Naive thymus-derived CD8-positive, alpha-beta T cell (primary cell): ENCODE results near the gene ADIPOQ. TPM values are rescaled to one million over a fixed set of nuclear protein-coding genes. Genes with fewer than 3 reads are reported as not detected.
"Not testable (repeated sequence)": the region's sequence is repeated elsewhere in the genome, so short reads cannot be mapped to it uniquely, and the experiment has no call there.

ENCODE experiments used
- ATAC-seq, 2 donors: fragments of 150-1000 bp; cut with Tn5 transposase in 1 of 2; sonication (Bioruptor Pico), chemical (Tn5 transposase) in 1 of 2; 1 replicate in 1 of 2; 2 replicates in 1 of 2; pipeline ENCODE4 v1.10.0; 2021; ENCODE audit warnings: mild to moderate bottlenecking in 2 of 2, moderate library complexity in 2 of 2
- POLR2A ChIA-PET: fragments of 350-600 bp; sonication (Branson Sonifier 250); formaldehyde crosslinking; loops from one replicate; lab custom pipeline; 2021; ENCODE audit warnings: antibody characterized with exemption; lab: Charles Lee
- DNase-seq, 10 donors: peaks; one replicate each; pipeline versions ENCODE4 v3.0.0 to v3.0.0-alpha.2; 2020 to 2022
- H3K27ac Mint-ChIP-seq, 10 donors: one replicate each; pipeline ENCODE4 v1.8.0; 2020 to 2022; ENCODE audit warnings: mild to moderate bottlenecking in 10 of 10, mixed read lengths in 10 of 10, moderate library complexity in 4 of 10, inconsistent platforms in 1 of 10
- H3K27me3 Mint-ChIP-seq, 5 donors: one replicate each; pipeline ENCODE4 v1.8.0; 2021 to 2022; ENCODE audit warnings: mixed read lengths in 5 of 5
- H3K36me3 Mint-ChIP-seq, 3 donors: one replicate each; pipeline ENCODE4 v1.8.0; 2020 to 2022; ENCODE audit warnings: mixed read lengths in 3 of 3, mild to moderate bottlenecking in 2 of 3, inconsistent platforms in 1 of 3
- H3K4me1 Mint-ChIP-seq, 4 donors: one replicate each; pipeline ENCODE4 v1.8.0; 2021 to 2022; ENCODE audit warnings: mixed read lengths in 4 of 4
- H3K4me3 Mint-ChIP-seq, 10 donors: one replicate each; pipeline ENCODE4 v1.8.0; 2020 to 2022; ENCODE audit warnings: mild to moderate bottlenecking in 10 of 10, mixed read lengths in 10 of 10, moderate library complexity in 6 of 10, inconsistent platforms in 1 of 10
- H3K9me3 Mint-ChIP-seq, 9 donors: one replicate each; pipeline ENCODE4 v1.8.0; 2020 to 2022; ENCODE audit warnings: mixed read lengths in 9 of 9, mild to moderate bottlenecking in 3 of 9, inconsistent platforms in 1 of 9, moderate library complexity in 1 of 9
- polyA plus RNA-seq, 3 donors: library from polyadenylated mRNA; unstranded; fragments of 300-500 nt; fragmentation: Illumina TruSeq; gene quantifications; one replicate each; pipeline ENCODE4 v1.2.3, GENCODE V29; 2021
- total RNA-seq, 8 experiments: library from RNA in 2 of 8; stranded (reverse) in 2 of 8; gene quantifications; one replicate each; pipeline ENCODE4 v1.2.3 and lab custom pipeline; 2021 to 2026

The ADIPOQ gene
- total and polyA plus RNA-seq, 5 experiments from 2014 or later = not detected

DNA sequence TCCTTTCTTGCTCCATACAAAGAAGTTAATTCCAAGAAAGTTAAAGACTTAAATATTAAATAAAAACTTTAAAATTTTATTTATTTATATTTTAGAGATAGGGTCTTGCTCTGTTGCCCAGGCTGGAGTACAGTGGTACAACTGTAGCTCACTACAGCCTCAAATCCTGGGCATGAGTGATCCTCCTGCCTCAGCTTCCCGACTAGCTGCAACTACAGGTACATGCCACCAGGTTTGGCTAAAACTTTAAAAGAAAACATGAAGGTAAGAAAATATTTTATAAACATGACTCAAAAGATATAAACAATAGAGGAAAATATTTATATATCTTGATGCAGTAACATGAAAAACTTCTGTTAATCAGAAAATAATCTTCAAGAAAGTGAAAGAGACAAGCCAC lies 33.2 kb downstream of the ADIPOQ start:
- Mint-ChIP-seq H3K36me3 (no peaks in the 10 kb centered on the region), H3K4me3 (no peak overlapping the region), H3K4me1 (peaks cover 15 to 23% (median 23%) of the 10 kb centered on the region in 4 donors), H3K27ac (no peak overlapping the region), H3K27me3 (no peaks in the 10 kb centered on the region), H3K9me3 (peaks cover 0 to 4% (median 0%) of the 10 kb centered on the region in 9 donors)
- ATAC-seq = no peak
- POLR2A ChIA-PET = no interaction called here
- no peak for DNase-seq

DNA sequence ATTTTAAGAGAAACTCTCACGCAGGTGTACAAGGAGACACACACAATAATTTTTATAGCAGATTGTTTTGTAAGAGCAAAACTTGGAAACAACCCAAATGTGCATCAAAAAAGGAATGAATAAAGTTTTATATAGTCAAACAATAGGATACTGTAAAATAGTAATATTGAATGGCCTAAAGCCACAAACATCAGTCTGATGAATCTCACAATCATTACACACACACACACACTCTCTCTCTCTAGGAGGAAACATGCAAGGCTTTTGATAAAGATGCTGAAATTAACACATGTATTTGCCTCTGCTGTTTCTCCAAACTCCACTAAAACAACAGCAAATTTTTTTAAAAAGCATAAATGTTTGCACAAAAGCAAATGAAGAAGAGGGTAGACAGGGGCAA lies 37.3 kb downstream of the ADIPOQ start:
- peak overlapping the region in 1 of 10 donors; percentile 70 for H3K27ac Mint-ChIP-seq
- no peak overlapping the region for H3K4me3 Mint-ChIP-seq
- POLR2A ChIA-PET = interaction anchor here (1.4 to 1.6 kb wide), 2 partner anchors 23 to 29 kb away, joined by 3 to 5 read pairs; no protein-coding TSS in a partner anchor
- DNase-seq (no peak), ATAC-seq (no peak)
- no peaks in the 10 kb centered on the region for H3K36me3 Mint-ChIP-seq
- H3K27me3 Mint-ChIP-seq = no peaks in the 10 kb centered on the region
- H3K4me1 Mint-ChIP-seq = peaks cover 8 to 31% (median 26%) of the 10 kb centered on the region in 4 donors
- peaks cover 0 to 4% (median 0%) of the 10 kb centered on the region in 9 donors for H3K9me3 Mint-ChIP-seq

- H3K4me3 Mint-ChIP-seq = peak overlapping the region in 3 of 10 donors; percentile 1 to 49 (median 1)
- H3K27ac Mint-ChIP-seq = peak overlapping the region in 8 of 10 donors; percentile 17 to 74 (median 60)
- no peaks in the 10 kb centered on the region for H3K27me3 Mint-ChIP-seq
- DNase-seq (no peak), ATAC-seq (no peak)
- POLR2A ChIA-PET = interaction anchor here (0.9 to 1.6 kb wide), 2 partner anchors 29 to 147 kb away, joined by 3 to 5 read pairs; no protein-coding TSS in a partner anchor
- H3K9me3 Mint-ChIP-seq = peaks cover 0 to 4% (median 0%) of the 10 kb centered on the region in 9 donors
- peaks cover 8 to 31% (median 26%) of the 10 kb centered on the region in 4 donors for H3K4me1 Mint-ChIP-seq
- no peaks in the 10 kb centered on the region for H3K36me3 Mint-ChIP-seq
Observed at GRCh38 chr3:186880406-186880805, 37.9 kb downstream of the ADIPOQ start.

GRCh38 chr3:186882150-186882524 lies 39.6 kb downstream of the ADIPOQ start:
- H3K27ac Mint-ChIP-seq = peak overlapping the region in 4 of 10 donors; percentile 2 to 24 (median 8)
- no peak for ATAC-seq
- POLR2A ChIA-PET = interaction anchor here (1.0 kb wide), 1 partner anchor 257 kb away, joined by 3 read pairs; the partner anchor contains the start of gene RPL39L

DNA sequence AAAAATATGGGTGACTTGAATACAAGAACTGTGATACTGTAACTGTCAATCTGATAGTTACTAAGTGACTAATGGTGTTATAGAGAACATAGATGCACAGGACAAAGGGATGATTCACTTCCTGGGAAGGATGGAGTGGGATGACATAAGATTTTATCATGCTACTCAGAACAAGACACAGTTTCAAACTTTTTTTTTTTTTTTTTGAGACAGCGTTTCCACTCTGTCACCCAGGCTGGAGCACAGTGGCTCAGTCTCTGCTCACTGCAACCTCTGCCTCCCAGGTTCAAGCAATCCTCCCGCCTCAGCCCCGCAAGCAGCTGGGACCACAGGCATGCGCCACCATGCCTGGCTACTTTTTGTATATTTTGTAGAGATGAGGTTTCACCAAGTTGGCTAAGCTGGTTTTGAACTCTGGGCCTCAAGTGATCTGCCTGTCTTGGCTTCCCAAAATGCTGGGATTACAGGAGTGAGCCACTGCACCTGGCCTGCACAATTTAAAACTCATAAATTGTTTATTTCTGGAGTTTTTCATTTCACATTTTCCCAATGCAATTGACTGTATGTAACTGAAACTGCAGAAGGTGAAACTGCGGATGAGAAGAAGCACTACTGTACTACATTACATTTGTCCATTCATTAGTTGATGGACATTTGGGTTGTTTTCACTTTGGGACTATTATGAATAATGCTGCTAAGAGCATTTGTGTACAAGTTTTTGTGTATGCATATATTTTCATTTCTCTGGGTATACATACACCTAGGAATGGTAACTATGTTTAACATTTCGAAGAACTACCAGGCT lies 40.6 kb downstream of the ADIPOQ start:
- H3K9me3 Mint-ChIP-seq = no peaks in the 10 kb centered on the region
- no peaks in the 10 kb centered on the region for H3K27me3 Mint-ChIP-seq
- H3K4me3 Mint-ChIP-seq = no peak overlapping the region
- peak overlapping the region in 1 of 10 donors; percentile 48 for H3K27ac Mint-ChIP-seq
- no peak for DNase-seq
- peaks cover 13 to 33% (median 30%) of the 10 kb centered on the region in 4 donors for H3K4me1 Mint-ChIP-seq
- no peaks in the 10 kb centered on the region for H3K36me3 Mint-ChIP-seq
- ATAC-seq = no peak
- POLR2A ChIA-PET = interaction anchor here (1.0 kb wide), 1 partner anchor 256 kb away, joined by 3 read pairs; the partner anchor contains the start of gene RPL39L

More at GRCh38 chr3:186882150-186882524, 39.6 kb downstream of the ADIPOQ start:
- Mint-ChIP-seq H3K36me3 (no peaks in the 10 kb centered on the region), H3K9me3 (peaks cover 0 to 2% (median 0%) of the 10 kb centered on the region in 9 donors), H3K27me3 (no peaks in the 10 kb centered on the region), H3K4me3 (no peak overlapping the region), H3K4me1 (peaks cover 11 to 33% (median 30%) of the 10 kb centered on the region in 4 donors)
- DNase-seq = no peak

GRCh38 chr3:186883686-186884058 lies 41.2 kb downstream of the ADIPOQ start:
- Mint-ChIP-seq H3K4me3 (no peak overlapping the region), H3K27ac (peak overlapping the region in 1 of 10 donors; percentile 48), H3K36me3 (no peaks in the 10 kb centered on the region), H3K9me3 (no peaks in the 10 kb centered on the region), H3K27me3 (no peaks in the 10 kb centered on the region), H3K4me1 (peaks cover 13 to 38% (median 34%) of the 10 kb centered on the region in 4 donors)
- POLR2A ChIA-PET = no interaction called here
- ATAC-seq (no peak), DNase-seq (no peak)

GRCh38 chr3:186884868-186885267 lies 42.4 kb downstream of the ADIPOQ start:
- H3K36me3 Mint-ChIP-seq, H3K27me3 Mint-ChIP-seq, H3K9me3 Mint-ChIP-seq, ATAC-seq, H3K4me3 Mint-ChIP-seq, H3K27ac Mint-ChIP-seq, DNase-seq, POLR2A ChIA-PET: not testable (repeated sequence)
- peaks cover 16 to 45% (median 36%) of the 10 kb centered on the region in 4 donors for H3K4me1 Mint-ChIP-seq

GRCh38 chr3:186886202-186886981 lies 43.9 kb downstream of the ADIPOQ start:
- Mint-ChIP-seq H3K27ac (no peak overlapping the region), H3K4me3 (no peak overlapping the region), H3K36me3 (no peaks in the 10 kb centered on the region), H3K4me1 (peaks cover 13 to 34% (median 26%) of the 10 kb centered on the region in 4 donors), H3K27me3 (no peaks in the 10 kb centered on the region), H3K9me3 (no peaks in the 10 kb centered on the region)
- POLR2A ChIA-PET = no interaction called here
- DNase-seq (no peak), ATAC-seq (no peak)

DNA sequence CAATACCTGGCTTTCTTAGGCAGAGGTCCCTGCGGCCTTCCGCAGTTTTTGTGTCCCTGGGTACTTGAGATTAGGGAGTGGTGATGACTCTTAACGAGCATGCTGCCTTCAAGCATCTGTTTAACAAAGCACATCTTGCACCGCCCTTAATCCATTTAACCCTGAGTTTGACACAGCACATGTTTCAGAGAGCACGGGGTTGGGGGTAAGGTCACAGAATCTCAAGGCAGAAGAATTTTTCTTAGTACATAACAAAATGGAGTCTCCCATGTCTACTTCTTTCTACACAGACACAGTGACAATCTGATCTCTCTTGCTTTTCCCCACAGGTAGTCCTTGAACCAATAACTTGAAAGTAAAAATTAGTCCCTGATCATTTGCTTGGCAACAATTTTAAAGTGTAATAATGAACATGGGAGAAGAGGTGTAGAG lies 45.0 kb downstream of the ADIPOQ start:
- H3K4me3 Mint-ChIP-seq, H3K36me3 Mint-ChIP-seq, DNase-seq, POLR2A ChIA-PET, H3K27ac Mint-ChIP-seq, H3K9me3 Mint-ChIP-seq, ATAC-seq, H3K27me3 Mint-ChIP-seq: not testable (repeated sequence)
- H3K4me1 Mint-ChIP-seq = peaks cover 10 to 28% (median 20%) of the 10 kb centered on the region in 4 donors

GRCh38 chr3:186888569-186888968 lies 46.1 kb downstream of the ADIPOQ start:
- peaks cover 9 to 25% (median 12%) of the 10 kb centered on the region in 4 donors for H3K4me1 Mint-ChIP-seq
- no peaks in the 10 kb centered on the region for H3K27me3 Mint-ChIP-seq
- no peaks in the 10 kb centered on the region for H3K36me3 Mint-ChIP-seq
- H3K27ac Mint-ChIP-seq = peak overlapping the region in 3 of 10 donors; percentile 13 to 21 (median 16)
- POLR2A ChIA-PET = no interaction called here
- DNase-seq = no peak
- H3K9me3 Mint-ChIP-seq = no peaks in the 10 kb centered on the region
- ATAC-seq = no peak
- no peak overlapping the region for H3K4me3 Mint-ChIP-seq

- not testable (repeated sequence) for ATAC-seq, DNase-seq, H3K36me3 Mint-ChIP-seq, H3K4me3 Mint-ChIP-seq, H3K27me3 Mint-ChIP-seq, H3K9me3 Mint-ChIP-seq
- Mint-ChIP-seq H3K4me1 (peaks cover 5 to 22% (median 10%) of the 10 kb centered on the region in 4 donors), H3K27ac (peak overlapping the region in 1 of 10 donors; percentile 29)
- POLR2A ChIA-PET = interaction anchor here (0.7 kb wide), 1 partner anchor 53 kb away, joined by 6 read pairs; no protein-coding TSS in a partner anchor
Observed at GRCh38 chr3:186889698-186890097, 47.2 kb downstream of the ADIPOQ start.

- no peaks in the 10 kb centered on the region for H3K36me3 Mint-ChIP-seq
- ATAC-seq (no peak), DNase-seq (no peak)
- no peak overlapping the region for H3K27ac Mint-ChIP-seq
- H3K27me3 Mint-ChIP-seq = no peaks in the 10 kb centered on the region
- peaks cover 5 to 22% (median 9%) of the 10 kb centered on the region in 4 donors for H3K4me1 Mint-ChIP-seq
- H3K4me3 Mint-ChIP-seq = no peak overlapping the region
- no peaks in the 10 kb centered on the region for H3K9me3 Mint-ChIP-seq
- POLR2A ChIA-PET = no interaction called here
Observed at GRCh38 chr3:186890911-186891310, 48.4 kb downstream of the ADIPOQ start.
